Type B pancreatic cell (in vitro differentiated cells): ENCODE data around the gene OR13C5. TPM values are rescaled to one million over a fixed set of nuclear protein-coding genes. Genes with fewer than 3 reads are reported as not detected.
"Not testable (repeated sequence)": the region's sequence is repeated elsewhere in the genome, so short reads cannot be mapped to it uniquely, and the experiment has no call there.

Experiments
- DNase-seq: peaks from one replicate; pipeline ENCODE4 v3.0.0; 2021; ENCODE audit warnings: mixed read lengths; ENCODE audit not compliant: unreplicated experiment; ENCODE audit errors: extremely low spot score
- H3K27ac Mint-ChIP-seq: 2 replicates; pipeline ENCODE4 v1.8.0; 2021; ENCODE audit warnings: mild to moderate bottlenecking, mixed read lengths
- H3K27me3 Mint-ChIP-seq: 2 replicates; pipeline ENCODE4 v1.8.0; 2021; ENCODE audit warnings: mixed read lengths
- H3K36me3 Mint-ChIP-seq: 2 replicates; pipeline ENCODE4 v1.8.0; 2021; ENCODE audit warnings: mixed read lengths
- H3K4me1 Mint-ChIP-seq: one replicate; pipeline ENCODE4 v1.8.0; 2021; ENCODE audit warnings: mixed read lengths; ENCODE audit not compliant: unreplicated experiment
- H3K4me3 Mint-ChIP-seq: 2 replicates; pipeline ENCODE4 v1.8.0; 2021; ENCODE audit warnings: mild to moderate bottlenecking, mixed read lengths
- H3K9me3 Mint-ChIP-seq: 2 replicates; pipeline ENCODE4 v1.8.0; 2021; ENCODE audit warnings: mixed read lengths
- CTCF ChIP-seq: fragments of 200-600 bp; sonication (generic); conservative IDR thresholded peaks from 2 replicates; pipeline ENCODE4 v1.5.0; 2021; ENCODE audit warnings: antibody characterized with exemption, mild to moderate bottlenecking
- long read RNA-seq: library from polyadenylated mRNA; unstranded; transcript quantifications from one replicate; pipeline ENCODE4 v2.0.0, GENCODE V29; 2020
- total RNA-seq: library from RNA; stranded (reverse); gene quantifications from 2 replicates; pipeline ENCODE4 v1.2.1, GENCODE V29; 2021; ENCODE audit warnings: low replicate concordance

Gene OR13C5, protein sequence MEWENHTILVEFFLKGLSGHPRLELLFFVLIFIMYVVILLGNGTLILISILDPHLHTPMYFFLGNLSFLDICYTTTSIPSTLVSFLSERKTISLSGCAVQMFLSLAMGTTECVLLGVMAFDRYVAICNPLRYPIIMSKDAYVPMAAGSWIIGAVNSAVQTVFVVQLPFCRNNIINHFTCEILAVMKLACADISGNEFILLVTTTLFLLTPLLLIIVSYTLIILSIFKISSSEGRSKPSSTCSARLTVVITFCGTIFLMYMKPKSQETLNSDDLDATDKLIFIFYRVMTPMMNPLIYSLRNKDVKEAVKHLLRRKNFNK
- not detected in 2 replicates for total RNA-seq
- long read RNA-seq, result 0 reads

DNA sequence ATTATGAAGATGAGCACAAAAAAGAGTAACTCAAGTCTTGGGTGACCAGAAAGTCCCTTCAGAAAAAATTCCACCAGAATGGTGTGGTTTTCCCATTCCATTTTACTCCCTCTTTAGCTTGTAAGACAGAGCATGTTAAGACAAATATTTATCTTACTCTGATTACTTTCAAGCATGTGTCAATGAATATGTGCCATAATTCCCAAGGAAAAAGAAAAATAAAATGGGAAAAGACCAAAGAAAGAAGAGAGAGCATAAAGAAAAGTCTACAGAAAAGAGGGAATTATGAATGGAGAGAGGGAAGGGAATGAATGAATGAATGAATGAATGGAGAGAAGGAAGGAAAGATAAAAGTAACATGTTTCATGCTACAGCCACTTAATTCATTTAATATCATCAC is at the start of gene OR13C5:
Gene OR13C5, minus strand, starts transcription at position 101 of the 400 bp plus-strand sequence. Its CDS starts 0 bp downstream, at position 101.
- DNase-seq, H3K27me3 Mint-ChIP-seq: not testable (repeated sequence)

GRCh38 chr9:104635456-104635855 is 36.2 kb upstream of the OR13C5 start:
- no peak overlapping the region for H3K4me3 Mint-ChIP-seq
- H3K36me3 Mint-ChIP-seq, result no peaks in the 10 kb centered on the region
- peaks cover 3% of the 10 kb centered on the region for H3K27me3 Mint-ChIP-seq
- no peak for DNase-seq
- H3K9me3 Mint-ChIP-seq, result peaks cover 11% of the 10 kb centered on the region
- H3K4me1 Mint-ChIP-seq, result no peaks in the 10 kb centered on the region
- TF ChIP-seq CTCF, result no peak
- H3K27ac Mint-ChIP-seq, result no peak overlapping the region

More for the DNA sequence above, at the start of gene OR13C5:
- H3K36me3 Mint-ChIP-seq, H3K27ac Mint-ChIP-seq, H3K9me3 Mint-ChIP-seq, H3K4me3 Mint-ChIP-seq, H3K4me1 Mint-ChIP-seq: not testable (repeated sequence)

DNA sequence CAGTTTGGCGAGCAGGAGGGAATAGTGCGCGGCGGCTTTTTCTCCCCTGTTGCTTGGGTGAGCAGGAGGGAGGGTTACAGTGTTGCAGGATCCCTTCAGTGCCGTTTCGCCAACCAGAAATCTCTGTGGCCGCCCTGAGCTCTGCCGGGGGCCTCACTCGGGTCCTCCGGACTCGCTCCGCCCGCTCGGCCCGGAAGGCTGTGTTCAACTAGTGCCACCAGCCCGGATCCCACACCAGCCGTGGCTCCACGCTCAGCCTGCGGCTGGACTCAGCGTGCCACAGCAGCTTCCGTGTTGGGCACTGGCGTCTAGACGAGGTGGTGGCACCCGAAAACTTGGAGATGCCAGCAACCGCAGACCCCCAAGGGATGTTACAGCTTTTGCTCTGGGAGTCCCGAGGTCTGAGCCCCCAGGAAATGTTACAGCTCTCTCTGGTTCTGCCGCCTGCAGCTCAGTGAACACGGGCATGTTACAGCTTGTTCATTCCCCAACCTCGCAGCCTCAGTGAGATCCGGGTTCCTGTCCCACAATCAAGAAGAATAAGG is 34.8 kb upstream of the OR13C5 start:
- Mint-ChIP-seq H3K4me1 (no peaks in the 10 kb centered on the region), H3K9me3 (peaks cover 5% of the 10 kb centered on the region), H3K4me3 (no peak overlapping the region), H3K27me3 (peaks cover 3% of the 10 kb centered on the region), H3K36me3 (no peaks in the 10 kb centered on the region), H3K27ac (no peak overlapping the region)
- TF ChIP-seq CTCF, result no peak
- no peak for DNase-seq

- not testable (repeated sequence) for H3K4me3 Mint-ChIP-seq, H3K9me3 Mint-ChIP-seq, H3K4me1 Mint-ChIP-seq, H3K27ac Mint-ChIP-seq, DNase-seq, H3K36me3 Mint-ChIP-seq, H3K27me3 Mint-ChIP-seq
These were observed 26.8 kb upstream of the OR13C5 start for GRCh38 chr9:104625964-104626363.

DNA sequence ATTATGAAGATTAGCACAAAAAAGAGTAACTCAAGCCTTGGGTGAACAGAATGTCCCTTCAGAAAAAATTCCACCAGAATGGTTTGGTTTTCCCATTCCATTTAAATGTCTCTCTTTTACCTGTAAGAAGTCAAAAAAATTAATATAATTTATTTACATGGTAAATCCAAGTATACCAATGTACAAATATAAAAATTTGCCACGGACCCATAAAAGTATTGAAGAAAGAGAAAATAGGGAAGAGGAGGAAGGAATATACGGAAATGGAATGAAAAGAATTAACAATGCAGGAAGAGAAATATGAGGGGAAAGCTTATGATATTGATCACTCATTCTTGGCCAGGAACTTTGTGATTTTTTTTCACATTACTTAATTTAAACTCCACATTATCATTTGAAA is 18.9 kb upstream of the OR13C5 start, which contains the start of gene OR13C9:
Gene OR13C9, minus strand, starts transcription at position 101 of the 400 bp plus-strand sequence. Its CDS starts 0 bp downstream, at position 101.
- Mint-ChIP-seq H3K9me3 (no peaks in the 10 kb centered on the region), H3K27me3 (peaks cover 3% of the 10 kb centered on the region), H3K4me3 (no peak within 1 kb of the TSS), H3K36me3 (no peaks in the 10 kb centered on the region), H3K27ac (no peak within 1 kb of the TSS), H3K4me1 (no peaks in the 10 kb centered on the region)
- no peak for DNase-seq
- TF ChIP-seq CTCF, result no peak

GRCh38 chr9:104617418-104617817 is 18.2 kb upstream of the OR13C5 start:
- Mint-ChIP-seq H3K4me3 (no peak overlapping the region), H3K4me1 (no peaks in the 10 kb centered on the region), H3K9me3 (no peaks in the 10 kb centered on the region), H3K27me3 (peaks cover 3% of the 10 kb centered on the region), H3K27ac (no peak overlapping the region), H3K36me3 (no peaks in the 10 kb centered on the region)
- no peak for TF ChIP-seq CTCF
- DNase-seq, result no peak
